NCI-H748 (cell line): Measurements from ENCODE around the gene ARHGDIG.
"Not testable (repeated sequence)": the region's sequence is repeated elsewhere in the genome, so short reads cannot be mapped to it uniquely, and the experiment has no call there.

ENCODE experiments used
- DNase-seq: peaks from one replicate; lab custom pipeline; 2025; ENCODE audit not compliant: unreplicated experiment; lab: John Stamatoyannopoulos, UW

ARHGDIG gene

GRCh38 chr16:280552-280951 lies at the start of gene ARHGDIG:
TSS of gene ARHGDIG (plus strand) at chr16:280591. CDS start at chr16:280681, 90 bp downstream.
- DNase-seq: peak; percentile 20

DNA sequence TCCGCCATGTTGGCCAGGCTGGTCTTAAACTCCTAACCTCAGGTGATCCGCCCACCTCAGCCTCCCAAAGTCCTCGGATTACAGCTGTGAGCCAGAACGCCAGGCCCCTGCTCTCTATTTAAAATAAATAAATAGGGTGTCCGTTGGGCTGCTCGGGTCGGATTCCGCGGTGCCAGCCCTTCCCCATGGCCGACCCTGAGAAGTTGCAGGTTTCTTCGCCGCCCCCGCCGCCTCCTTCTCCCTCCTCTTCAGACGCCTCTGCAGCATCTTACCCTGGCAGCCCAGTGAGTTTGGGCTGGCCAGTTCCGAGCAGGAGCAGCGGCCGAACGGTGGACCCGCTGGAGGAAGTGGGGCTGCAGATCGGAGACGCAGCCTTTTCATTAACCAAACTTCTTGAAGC lies 49.4 kb upstream of the ARHGDIG start:
- no peak for DNase-seq

GRCh38 chr16:234468-235305 lies 45.7 kb upstream of the ARHGDIG start, which contains the start of gene FAM234A:
TSS of gene FAM234A (plus strand) at chr16:234821. CDS start at chr16:254414, 19,593 bp downstream.
- peak; percentile 94 for DNase-seq

DNA sequence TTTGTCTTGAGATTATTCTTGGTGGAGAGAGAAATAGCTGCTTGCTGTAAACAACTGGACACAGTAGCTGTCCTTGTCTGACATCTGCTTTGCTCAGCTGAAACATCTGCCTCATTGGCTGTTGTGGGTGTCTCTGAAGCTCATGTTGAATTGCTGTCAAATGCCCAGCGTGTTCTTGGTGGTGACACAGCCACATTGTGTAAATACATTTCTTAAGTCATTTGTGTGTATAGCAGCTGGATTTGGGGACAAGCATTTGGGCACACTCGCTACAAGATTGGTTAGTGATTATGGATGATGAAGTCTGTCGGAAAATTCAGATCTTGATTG lies 40.5 kb upstream of the ARHGDIG start:
- DNase-seq: no peak

DNA sequence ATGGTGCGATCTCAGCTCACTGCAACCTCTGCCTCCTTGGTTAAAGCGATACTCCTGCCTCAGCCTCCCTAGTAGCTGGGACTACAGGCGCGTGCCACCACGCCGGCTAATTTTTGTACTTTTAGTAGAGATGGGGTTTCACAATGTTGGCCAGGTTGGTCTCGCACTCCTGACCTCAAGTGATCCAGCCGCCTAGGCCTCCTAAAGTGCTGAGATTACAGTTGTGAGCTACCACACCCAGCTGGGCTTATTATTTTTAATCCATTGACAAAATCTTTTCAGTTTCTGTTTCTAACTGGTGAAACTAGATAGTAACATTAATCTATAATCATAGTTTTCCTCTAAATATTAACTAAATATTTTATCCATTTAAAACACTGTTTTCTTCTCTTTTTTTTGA lies 39.8 kb upstream of the ARHGDIG start:
- DNase-seq: no peak

DNA sequence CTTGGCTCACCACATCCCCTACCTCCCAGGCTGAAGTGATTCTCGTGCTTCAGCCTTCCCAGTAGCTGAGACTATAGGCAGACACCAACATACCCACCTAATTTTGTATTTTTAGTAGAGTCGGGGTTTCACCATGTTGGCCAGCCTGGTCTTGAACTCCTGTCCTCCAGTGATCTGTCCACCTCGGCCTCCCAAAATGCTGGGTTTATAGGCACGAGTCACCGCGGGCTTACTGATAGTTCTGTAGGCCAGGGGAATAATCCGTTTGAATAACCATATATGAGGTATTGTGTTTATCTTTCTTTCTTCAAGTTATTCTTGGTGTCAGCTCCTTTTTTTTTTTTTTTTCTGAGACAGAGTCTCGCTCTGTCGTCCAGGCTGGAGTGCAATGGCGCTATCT lies 38.1 kb upstream of the ARHGDIG start:
- DNase-seq: no peak

DNA sequence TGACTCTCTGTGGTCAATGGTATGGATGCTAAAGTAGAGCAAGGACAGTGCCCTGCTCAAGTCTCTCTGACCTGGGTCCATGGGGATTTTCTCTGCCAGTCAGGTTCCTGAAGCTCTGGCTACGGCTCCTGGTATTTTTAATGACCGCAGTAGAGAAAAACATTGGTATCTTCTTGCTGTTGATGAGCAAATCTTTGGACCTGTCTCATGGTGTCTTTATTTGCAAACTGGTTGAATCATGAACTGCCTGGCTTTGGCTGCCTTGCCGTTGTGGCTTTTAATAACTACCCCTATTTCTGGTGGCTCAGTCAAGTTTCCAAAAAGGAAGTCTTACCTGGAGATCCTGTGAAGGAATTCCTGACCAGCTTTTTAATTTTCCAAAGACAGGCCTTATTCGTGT lies 37.0 kb upstream of the ARHGDIG start:
- no peak for DNase-seq

GRCh38 chr16:245105-245504 lies 35.3 kb upstream of the ARHGDIG start:
- DNase-seq: no peak

- no peak for DNase-seq
Observed at GRCh38 chr16:247027-247426, 33.4 kb upstream of the ARHGDIG start.

- no peak for DNase-seq
Observed at GRCh38 chr16:249431-249830, 31.0 kb upstream of the ARHGDIG start.

- no peak for DNase-seq
Observed at GRCh38 chr16:252366-253337, 27.7 kb upstream of the ARHGDIG start.

DNA sequence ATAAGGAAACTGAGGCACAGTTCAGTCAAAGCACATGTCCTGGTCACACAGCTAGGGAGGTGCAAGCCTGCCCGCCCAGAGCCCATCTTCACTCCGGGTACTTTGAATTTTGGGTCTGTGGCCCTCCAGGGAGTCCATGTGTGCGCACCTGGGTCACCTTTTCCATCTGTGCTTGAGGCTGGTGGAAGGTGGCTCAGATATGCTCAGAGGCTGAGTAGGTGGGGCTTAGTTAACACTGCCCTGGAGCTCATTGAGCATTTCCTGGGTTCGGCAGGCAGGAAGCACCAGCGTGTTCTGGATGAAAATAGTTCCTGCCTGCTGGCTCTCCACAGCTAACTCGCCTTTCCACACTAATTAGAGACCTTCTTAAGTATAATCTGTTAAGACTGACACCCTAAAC lies 26.6 kb upstream of the ARHGDIG start:
- no peak for DNase-seq

GRCh38 chr16:254461-254860 lies 25.9 kb upstream of the ARHGDIG start:
- no peak for DNase-seq

GRCh38 chr16:255183-255582 lies 25.2 kb upstream of the ARHGDIG start:
- no peak for DNase-seq

GRCh38 chr16:258091-258490 lies 22.3 kb upstream of the ARHGDIG start:
- DNase-seq: not testable (repeated sequence)

- DNase-seq: no peak
Observed at GRCh38 chr16:259226-259625, 21.2 kb upstream of the ARHGDIG start.

GRCh38 chr16:259814-260253 lies 20.6 kb upstream of the ARHGDIG start:
- DNase-seq: no peak

DNA sequence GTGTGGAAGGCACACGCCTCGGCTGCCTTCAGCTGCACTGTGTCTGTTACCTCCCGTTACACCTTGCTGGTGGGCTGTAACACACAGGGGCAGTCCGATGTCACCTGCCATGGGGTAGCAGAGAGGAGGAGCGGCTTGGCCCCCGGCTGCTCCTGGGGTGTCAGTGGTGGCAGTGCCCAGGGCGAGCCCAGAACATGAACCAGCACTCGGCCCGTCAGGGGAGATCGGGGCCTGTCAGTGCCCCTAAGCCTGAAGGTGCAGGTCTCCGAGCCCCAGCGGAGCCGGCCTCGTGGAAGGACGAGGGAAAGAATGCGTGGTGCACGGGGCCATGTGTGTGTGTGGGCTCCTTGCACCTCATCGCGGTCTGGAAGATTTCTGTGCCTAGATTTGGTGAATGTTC lies 20.1 kb upstream of the ARHGDIG start:
- no peak for DNase-seq

GRCh38 chr16:261031-261691 lies 19.2 kb upstream of the ARHGDIG start:
- DNase-seq: no peak

GRCh38 chr16:262121-262745 lies 18.2 kb upstream of the ARHGDIG start:
- no peak for DNase-seq
